GM18867 (cell line): ENCODE measurements around the gene COL2A1.

Experiments used
- ATAC-seq: cut with Tn5 transposase; IDR thresholded peaks from one replicate; pipeline ENCODE4 v1.9.1; 2021; ENCODE audit warnings: mild to moderate bottlenecking, moderate library complexity; ENCODE audit not compliant: unreplicated experiment

COL2A1 gene

DNA sequence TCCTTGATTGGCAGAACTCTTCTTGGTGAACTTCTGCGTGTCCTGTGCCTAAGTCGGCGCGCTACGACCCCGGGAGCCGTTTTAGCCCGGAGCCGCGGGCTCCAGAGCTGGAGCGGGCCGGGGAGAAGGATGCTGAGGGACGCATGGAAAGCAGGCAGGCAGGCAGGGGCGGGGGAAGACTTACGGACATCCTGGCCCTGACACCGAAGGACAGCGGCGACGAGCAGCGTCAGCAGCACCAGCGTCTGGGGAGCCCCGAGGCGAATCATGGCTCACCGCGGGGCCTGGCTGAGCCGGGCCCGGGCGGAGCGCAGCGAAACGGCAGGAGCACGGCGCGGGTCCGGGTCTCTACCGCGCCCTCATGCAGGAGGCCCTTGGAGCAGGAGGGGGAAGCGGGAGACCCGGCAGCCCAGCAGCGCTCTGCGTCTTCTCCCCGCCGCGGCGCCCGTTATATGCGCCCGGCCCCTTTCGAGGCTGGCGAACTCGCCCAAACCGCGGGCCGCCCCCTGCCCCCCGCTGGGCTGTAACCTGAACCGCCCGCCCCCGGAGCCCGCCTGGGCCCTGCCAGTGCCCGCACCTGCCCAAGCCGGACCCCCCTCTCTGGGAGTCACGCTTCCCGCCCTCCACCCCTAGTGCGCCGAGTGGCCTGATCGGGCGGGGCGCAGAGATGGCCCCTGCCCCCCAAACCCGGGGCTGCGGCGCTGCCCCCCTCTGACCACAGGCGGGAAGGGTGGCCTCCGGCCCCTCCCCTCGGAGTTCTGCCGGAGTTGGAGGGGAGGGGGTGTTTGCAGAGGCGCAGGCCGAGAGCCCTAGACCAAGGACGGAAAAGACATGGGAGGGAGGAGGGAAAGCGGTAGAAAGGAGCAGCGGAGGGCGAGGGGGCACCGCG is at the start of gene COL2A1:
COL2A1 (minus strand) TSS at position 424 of the 889 bp plus-strand sequence; CDS start at position 269, 155 bp downstream.
- ATAC-seq = no peak

DNA sequence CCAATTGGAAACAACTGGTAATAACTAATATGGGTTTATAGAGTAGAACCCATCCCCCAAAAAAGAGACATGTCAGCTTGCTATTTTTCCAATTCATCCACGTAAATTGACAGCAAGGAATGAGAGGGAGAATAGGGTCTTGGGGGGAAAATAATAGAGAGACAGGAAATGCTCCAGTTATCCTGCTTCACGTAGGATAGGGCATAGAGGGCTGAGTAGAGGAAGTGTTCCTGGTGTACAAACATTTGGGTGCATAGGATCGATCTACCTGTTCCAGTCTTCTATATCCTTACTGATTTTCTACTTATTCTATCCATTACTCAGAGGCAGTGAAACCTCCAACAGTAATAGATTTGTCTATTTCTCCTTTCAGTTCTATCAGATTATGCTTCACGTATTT is 49.6 kb upstream of the COL2A1 start:
- no peak for ATAC-seq

DNA sequence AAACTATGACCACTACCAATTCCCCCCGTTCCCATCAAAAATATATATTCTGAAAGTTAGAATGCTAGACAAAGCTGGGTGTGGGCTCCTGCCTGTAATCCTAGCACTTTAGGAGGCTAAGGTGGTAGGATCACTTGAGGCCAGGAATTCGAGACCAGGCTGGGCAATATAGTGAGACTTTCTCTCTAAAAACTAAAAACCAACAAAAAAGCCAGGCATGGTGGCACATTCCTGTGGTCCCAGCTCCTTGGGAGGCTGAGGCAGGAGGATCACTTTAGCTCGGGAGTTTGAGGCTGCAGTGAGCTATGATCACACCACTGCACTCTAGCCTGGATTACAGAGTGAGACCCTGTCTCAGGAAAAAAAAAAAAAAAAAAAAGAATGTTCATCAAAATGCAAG is 48.8 kb upstream of the COL2A1 start:
- no peak for ATAC-seq

DNA sequence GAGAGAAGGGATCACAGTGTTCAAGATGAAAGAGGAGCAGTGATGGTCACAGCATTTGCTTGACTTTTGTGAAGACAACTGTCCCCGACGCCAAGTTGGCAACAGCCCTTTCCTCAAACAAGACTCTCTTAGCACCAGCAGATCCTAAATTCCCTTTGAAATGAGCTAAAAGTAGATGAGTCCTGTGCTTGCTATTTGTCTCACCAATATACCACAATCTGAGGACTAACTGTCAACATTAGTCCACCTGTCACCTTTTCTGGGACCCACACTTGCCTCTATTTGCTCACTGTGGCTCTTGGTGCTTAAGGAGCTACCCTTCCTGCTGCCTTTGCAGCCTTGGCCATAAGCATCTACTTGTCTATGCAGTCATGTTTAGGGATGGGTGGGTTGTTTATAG is 47.4 kb upstream of the COL2A1 start:
- no peak for ATAC-seq

DNA sequence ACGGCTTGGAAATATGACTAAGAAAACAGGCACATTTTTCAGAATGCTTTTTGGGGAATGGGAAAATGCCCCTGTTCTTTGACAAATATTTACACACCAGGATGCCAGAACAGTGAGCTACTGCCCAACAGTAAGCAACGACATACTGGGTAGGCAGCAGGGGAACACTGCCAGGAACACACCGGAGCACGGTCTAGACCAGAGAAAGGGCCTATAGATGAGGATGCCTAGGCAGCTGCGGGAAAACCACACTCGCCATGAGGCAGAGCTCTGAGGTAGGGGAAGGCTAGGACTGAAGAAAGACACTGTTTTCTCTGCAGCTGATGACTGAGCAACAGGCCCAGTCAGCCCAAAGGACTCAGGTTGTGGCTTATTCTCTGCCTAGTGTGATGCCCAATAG is 45.9 kb upstream of the COL2A1 start:
- no peak for ATAC-seq

DNA sequence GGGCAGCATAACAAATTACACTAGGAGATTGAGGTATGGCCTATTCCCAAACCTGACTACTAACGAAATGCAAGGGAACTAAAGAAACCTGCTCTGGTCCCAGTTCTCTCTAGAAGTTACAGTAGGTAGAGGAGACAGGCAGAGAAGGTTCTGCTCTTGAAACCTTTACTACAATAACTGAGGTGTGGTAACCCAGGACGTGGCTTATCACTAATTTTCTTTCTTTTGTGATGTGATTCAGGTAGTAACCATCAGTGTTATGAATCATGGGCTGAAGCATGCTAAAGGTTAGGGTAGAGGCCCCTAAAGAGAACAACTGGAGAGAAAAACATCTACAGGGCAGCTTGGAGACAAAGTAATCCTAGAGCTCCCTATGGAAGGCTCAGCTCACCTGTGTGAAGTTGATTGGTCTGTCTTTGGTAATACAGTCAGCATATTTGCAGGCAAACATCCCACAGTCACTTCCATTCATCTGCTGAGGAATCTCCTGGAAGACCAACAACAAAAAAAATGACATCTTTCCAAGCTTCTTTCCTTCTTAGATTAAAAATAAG is 41.8 kb upstream of the COL2A1 start:
- ATAC-seq = no peak

DNA sequence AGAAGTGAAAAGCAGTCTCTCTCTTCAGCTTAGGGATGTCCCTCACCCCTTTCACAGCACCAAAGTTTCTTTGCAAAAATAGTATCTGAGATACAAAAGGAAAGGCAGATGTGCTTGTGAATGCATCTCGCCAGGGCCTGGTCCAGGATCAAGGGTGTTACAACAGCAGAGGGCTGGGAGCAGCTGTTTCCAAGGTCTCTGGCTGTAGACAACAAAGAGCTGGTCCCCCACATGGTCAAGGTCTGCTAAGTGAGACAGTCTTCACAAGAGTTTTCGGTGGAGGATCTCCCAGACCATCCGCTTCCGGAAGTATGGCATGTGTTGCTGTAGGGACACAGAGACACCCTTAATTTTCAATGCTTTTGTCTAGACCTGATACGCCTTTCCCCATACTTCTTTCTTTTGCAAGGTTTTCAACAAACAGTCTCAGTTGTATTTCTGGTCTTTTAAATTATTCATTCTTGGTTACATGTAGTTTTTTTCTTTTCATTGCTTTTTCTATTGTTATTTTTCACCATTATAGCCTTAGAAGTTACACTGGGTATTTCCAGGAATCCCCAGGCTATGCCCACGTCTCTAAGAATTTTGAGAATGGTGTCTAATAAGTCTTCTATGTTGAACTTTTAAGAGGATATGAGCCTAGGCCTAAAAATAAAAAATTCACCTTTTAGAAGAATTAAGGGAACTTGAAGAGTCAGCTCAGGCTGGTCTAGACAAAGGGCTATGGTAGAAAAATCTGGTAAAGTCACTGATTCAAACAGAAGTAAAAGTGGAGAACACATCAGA is 41.0 kb upstream of the COL2A1 start:
- ATAC-seq = no peak

DNA sequence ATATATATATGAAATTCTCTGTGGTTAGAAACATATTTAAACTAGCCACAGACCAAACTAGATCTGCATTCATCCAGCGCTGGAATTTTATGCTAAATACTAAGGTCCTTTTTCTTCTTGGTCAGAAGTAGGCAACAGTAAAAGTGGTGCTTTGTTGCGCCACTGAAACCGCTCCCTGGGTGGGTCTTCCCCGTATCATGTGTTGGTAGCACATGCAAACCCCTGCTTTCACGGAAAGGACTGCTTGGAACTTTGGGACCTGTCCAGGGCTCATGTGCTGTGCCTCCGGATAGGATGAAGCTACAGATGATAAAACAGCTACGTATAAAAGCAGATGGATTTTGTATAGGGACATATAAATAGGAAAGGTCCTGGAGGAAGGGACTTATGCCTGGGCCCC is 40.1 kb upstream of the COL2A1 start:
- no peak for ATAC-seq

DNA sequence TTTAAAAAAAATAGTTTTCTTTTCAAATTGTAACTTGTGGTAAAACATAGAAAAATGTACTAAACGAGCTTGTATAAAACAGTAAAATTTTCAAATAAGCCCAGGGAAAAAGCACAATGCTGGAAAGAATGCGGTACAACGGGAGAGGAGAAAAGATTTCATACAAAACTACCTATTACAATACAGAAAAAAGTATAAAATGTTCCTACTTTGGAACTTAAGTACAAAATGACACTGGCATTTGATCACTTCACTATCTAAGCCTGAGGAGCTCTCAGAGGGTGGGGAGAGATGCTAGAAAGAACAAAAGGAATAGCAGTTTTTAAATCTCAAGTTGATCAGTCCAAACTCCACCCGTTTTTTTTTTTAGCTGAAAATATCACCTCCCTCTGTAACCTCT is 39.5 kb upstream of the COL2A1 start:
- no peak for ATAC-seq

DNA sequence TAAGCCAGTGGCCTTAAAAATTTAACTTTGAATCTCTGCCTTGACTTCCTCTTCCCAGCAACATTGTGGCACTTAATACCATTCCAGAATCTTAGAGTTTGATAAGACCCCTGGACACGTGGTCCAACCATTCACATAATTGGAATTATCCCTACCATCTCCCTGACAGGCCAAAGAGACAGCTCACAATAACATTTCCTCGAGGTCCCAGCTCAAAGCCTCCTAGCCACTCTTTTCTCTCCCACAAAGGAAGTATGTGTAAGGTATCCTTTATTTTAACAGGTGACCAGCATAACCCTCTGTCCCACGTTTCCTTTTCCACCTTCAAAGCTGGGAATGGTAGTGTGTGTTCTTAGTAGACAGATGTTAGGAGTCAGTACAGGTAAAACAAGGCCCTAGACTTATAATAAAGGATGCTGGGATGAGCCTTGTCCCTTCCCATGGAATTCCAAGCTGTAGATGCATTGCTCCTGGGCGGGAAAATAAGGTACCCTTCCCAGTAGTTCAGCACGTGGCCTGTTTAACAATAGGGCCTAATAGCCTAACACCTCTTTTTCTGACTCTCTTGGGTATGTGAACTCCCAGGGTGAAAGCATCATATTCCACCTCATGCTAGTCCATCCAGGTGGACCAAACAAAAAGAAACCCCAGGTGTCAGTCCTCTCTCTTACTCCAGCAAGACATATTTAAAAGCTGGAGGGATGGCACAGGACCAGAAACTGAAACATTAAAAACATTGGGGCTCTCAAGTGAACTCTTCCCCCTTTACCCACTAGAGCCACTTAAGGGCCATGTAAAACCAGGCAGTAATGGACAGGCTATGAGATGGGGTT is 37.5 kb upstream of the COL2A1 start:
- ATAC-seq = no peak

DNA sequence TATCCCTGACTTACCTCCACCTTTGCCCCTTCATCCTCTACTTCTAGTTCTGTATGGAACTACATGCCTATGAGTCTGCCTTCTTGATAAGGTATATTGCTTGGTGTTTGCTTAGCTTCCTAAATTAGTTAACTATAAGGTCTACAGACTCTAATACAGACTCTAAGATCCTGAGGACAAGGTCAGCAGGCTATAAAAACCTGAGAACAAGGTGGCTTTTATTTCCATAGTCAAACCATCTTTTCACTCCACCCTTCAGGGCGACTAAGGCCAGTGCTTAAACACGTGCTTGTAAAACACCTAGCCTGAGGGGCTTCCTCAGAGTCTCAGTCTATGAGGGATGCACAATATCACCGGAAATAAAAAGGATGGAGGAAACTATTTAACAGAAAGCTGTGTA is 36.1 kb upstream of the COL2A1 start:
- no peak for ATAC-seq

DNA sequence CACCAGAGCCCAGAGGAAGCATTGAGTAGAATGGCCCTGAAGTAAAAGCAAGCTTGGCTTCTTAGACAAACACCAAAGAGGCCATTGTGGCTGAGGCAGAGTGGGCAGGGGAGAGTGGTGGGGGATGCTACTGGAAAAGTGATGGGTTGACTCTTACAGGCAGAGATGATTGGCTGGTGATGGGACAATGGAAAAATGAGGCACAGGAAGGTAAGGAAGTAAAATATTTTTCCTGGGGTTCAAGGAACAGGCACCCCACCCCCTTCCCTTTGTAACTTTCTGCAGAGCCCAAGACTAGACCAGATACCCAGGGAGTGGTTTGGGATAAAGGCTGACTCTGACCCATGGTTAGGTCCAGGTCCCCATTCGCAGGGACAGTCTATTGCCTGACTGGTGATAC is 34.9 kb upstream of the COL2A1 start:
- no peak for ATAC-seq

DNA sequence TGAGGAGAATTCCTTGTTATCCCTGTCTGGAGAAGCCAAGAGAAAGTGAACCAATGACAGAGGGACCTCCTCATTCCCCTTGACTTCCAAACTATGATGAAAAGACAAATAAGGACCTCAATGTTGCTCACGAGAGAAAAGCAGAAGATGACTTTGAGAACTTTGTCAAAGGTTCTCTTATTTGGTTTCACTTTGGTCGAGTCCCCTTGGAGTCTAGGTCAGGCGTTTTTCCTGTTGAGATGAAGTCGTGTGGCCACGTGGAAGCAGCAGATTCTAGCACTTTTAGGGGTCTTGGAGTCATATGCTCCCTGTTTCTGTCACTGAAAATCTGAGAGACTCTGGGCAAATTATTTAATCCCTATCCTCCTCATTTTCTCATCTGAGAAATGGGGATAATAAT is 33.8 kb upstream of the COL2A1 start:
- ATAC-seq = no peak

DNA sequence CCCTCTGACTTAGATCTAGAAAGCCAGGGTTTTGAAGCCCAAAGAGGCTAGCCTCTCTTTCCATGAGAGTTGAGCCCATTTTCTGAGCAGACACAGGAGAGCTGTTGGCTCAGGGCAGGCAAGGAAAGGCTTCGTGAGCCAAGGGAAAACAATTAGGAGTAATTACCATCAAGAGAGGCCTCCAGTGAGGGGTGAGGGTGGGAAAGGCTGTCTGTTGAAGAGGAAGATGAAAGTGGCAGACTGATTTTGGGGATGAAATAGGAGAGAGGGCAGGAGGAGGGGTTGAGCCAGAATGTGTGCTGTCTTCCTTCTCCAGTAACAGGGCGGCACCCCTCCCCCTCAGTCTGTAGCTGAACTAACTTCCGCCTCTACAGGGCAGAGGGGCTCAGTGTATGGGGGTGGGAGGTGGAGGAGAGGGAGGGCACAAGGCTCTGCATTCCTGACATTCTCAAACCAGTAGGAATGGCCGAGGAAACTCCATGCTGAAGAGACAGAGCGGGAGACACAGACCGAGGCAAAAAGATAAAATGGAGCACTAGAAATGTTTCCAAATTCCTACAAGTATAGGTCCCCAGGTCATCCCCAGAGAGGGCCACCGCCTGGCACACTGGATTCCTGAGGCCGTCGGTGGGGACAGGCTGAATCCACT is 33.1 kb upstream of the COL2A1 start:
- ATAC-seq = no peak

DNA sequence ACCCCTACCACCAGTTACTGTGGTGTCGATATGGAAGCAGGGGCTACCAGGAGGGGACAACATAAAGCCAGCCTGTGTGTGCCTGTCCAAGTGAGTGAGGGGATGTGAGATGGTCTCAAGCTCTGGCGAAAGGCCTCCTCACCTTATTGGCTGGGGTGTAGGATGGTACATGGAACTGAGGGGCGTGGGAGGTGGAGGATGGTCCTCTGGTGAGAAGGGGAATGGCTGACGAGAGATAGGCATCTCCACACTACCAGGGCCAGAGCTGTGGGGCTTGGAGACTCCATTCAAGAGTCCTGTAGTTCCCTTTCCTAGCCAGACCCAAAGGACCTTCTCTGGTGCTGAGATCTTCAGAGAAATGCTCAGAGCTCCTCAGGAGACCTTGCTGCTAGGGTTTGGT is 32.5 kb upstream of the COL2A1 start:
- no peak for ATAC-seq

DNA sequence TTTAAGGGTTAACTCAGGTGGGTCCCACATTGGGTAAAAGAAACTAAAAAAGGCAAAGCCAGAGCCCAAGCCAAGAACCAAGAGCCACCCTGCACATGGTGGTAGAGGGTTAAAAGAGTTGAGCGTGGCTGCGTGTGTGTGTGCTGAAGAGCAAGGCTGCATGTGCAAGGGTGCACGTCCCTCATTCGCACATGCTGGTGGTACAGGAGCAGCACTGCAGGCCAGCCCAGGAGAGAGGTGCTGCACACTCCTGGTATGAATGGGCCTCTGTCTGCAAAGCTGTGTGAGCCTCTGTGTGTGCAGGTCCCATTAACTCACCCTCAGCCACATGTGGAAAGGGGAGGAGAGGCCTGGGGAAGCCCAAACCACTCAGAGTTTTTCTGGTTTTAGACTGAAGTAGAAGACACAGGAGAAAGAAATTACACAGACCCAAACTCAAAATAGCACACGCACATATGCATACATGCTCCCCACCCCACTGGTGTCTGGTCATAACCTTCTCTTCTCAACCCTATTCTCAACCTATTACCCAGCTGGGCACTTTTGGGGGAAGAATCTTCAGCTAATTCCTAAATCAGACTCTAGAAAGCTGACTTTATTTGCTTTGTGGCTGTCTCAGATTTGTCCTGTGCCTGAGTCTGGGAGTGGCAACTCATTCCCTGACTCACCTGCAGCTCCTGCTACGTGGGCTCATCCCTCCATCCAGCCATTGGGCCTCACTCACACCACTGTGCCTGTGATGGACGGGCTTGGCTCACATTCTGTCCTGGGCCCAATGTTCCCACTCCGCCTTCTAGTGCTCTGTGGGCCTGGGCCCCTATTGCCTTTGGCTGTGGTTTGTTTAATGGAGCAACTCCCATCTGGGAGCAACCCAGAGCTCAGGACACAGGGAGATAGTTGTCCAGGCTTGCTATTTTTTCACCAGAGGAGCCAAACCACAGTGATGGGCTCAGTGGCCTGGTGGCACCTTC is 30.8 kb upstream of the COL2A1 start:
- no peak for ATAC-seq

DNA sequence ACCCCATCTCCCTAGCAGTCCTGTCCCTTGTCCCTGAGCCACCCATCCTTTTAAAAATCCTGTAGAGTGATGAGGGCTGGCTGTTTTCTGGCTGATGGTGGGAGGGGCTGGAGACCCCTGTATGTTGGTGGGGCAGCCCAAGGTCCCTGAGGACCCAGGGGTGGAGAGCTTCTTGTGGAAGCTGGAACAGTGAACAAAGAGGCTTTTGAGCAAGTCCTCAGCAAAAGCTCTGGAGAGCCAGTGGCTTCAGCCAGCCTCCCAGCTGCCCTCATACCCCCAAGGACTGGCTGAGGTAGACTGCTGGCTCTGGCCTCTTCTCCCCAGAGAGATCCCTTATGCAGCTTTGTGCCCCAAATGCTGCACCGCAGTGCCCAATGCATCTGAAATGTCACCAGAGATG is 29.2 kb upstream of the COL2A1 start:
- no peak for ATAC-seq

DNA sequence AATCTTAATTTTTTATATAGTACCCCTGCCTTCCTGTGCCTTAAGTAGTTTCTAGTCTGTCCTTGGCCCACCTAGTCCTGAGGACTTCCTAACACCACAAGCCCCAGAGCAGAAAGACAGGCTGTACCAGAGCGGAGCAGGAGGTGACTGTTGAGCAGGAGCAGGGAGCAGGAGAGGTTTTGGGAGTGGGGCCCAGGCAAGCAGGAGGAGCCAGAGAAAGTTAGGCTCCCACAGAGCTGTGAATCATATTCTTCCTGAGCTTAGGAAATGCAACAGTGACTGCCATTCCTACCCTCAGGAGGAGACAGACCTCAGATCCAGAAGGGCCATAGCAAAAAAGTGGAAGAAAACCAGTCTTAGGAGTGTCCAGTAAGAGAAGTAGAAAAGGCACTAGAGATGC is 28.3 kb upstream of the COL2A1 start:
- ATAC-seq = no peak
